A549 treated with RU486 at 1 μM for 4 hours (cell line): Measurements from ENCODE around the gene INTS7. TPM values are rescaled to one million over a fixed set of nuclear protein-coding genes. Genes with fewer than 3 reads are reported as not detected.

Experiments
- total RNA-seq: library from RNA; stranded (reverse); fragments of 200-300 nt; extraction: Qiagen RNA extraction; gene quantifications from 5 replicates; pipeline ENCODE4 v1.2.3, GENCODE V29; 2022; ENCODE audit warnings: low read depth

INTS7 gene, protein sequence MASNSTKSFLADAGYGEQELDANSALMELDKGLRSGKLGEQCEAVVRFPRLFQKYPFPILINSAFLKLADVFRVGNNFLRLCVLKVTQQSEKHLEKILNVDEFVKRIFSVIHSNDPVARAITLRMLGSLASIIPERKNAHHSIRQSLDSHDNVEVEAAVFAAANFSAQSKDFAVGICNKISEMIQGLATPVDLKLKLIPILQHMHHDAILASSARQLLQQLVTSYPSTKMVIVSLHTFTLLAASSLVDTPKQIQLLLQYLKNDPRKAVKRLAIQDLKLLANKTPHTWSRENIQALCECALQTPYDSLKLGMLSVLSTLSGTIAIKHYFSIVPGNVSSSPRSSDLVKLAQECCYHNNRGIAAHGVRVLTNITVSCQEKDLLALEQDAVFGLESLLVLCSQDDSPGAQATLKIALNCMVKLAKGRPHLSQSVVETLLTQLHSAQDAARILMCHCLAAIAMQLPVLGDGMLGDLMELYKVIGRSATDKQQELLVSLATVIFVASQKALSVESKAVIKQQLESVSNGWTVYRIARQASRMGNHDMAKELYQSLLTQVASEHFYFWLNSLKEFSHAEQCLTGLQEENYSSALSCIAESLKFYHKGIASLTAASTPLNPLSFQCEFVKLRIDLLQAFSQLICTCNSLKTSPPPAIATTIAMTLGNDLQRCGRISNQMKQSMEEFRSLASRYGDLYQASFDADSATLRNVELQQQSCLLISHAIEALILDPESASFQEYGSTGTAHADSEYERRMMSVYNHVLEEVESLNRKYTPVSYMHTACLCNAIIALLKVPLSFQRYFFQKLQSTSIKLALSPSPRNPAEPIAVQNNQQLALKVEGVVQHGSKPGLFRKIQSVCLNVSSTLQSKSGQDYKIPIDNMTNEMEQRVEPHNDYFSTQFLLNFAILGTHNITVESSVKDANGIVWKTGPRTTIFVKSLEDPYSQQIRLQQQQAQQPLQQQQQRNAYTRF
- total RNA-seq, result 18.4 to 24.9 TPM (median 22.0 TPM) in 5 replicates

DNA sequence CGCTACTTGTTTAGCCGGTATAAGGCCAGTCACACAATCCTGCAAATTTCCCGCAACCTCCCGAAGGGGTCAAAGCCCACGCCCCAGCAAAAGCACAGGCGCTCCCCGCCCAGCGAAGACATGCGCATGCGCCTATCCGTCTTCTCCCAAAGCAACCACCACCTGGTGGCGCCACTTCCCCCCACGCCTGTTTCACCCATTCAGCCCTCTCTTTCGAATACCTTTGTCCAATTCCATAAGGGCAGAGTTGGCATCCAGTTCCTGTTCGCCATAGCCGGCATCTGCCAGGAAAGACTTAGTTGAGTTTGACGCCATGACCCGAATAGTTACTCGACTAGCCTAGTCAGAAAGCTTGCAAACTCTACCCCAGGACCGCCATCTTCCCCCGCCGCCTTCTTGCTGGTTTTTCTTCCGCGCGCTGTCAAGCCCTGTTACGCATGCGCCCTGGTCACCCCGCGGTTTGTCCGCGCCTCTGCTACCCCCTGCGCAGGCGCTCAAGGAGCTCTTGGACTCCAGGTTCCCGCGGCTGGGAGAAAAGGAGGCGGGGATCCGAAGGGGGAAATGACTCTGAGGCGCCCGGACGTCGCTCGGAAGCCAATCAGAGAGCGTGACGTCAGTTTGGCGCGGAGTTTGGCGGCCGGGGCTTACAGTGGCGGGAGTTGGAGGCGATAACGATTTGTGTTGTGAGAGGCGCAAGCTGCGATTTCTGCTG, at the start of gene INTS7, which contains the start of gene DTL:
TSS of gene INTS7 (minus strand) at position 435 of the 712 bp plus-strand sequence. CDS start at position 315, 120 bp downstream.
TSS of gene DTL (plus strand) at position 626 of the 712 bp plus-strand sequence. CDS start 143 bp downstream, outside the sequence.

Other genes starting within 250 kb of the INTS7 start
- 17.2 to 33.7 TPM (median 31.5 TPM) in 5 replicates for gene LPGAT1, start 204.8 kb downstream of the INTS7 start, total RNA-seq
- gene DTL, start 191 bp upstream of the INTS7 start, total RNA-seq, result 21.4 to 31.7 TPM (median 26.7 TPM) in 5 replicates
- gene PPP2R5A, start 249.9 kb upstream of the INTS7 start, total RNA-seq, result 14.1 to 25.6 TPM (median 24.6 TPM) in 5 replicates